ENCODE measurements around the gene SYT2.

- TF ChIP-seq CTCF (IDR thresholded peaks at IDR 0.05) (no peak), POLR2A (IDR thresholded peaks at IDR 0.05) (no peak)
These were observed 1.8 kb upstream of the SYT2 start for GRCh38 chr1:202711949-202712635.

Data from Peyer's patch (tissue), 4 donors.